HCT116 (cell line): Measurements from ENCODE around the gene ZNF605.

Experiments used
- CTCF ChIP-seq, 3 experiments: fragments of 200-600 bp in 1 of 3; sonication (generic) in 1 of 3; IDR thresholded peaks in 2 of 3; conservative IDR thresholded peaks in 1 of 3; 2 replicates each; pipeline ENCODE4 v1.5.1; 2012 to 2017; ENCODE audit warnings: low read depth in 2 of 3, low read length in 2 of 3, antibody characterized with exemption in 1 of 3, borderline replicate concordance in 1 of 3, control low read depth in 1 of 3, mild to moderate bottlenecking in 1 of 3, mixed read lengths in 1 of 3, mixed run types in 1 of 3, moderate library complexity in 1 of 3; ENCODE audit not compliant: insufficient read depth in 1 of 3
- EZH2 ChIP-seq: fragments of 200-600 bp; sonication (generic); IDR thresholded peaks from 2 replicates; pipeline ENCODE4 v1.6.1; 2017; ENCODE audit warnings: antibody characterized with exemption, mixed run types
- ZBTB33 ChIP-seq: IDR thresholded peaks from 2 replicates; pipeline ENCODE4 v1.6.1; 2011; ENCODE audit warnings: mild to moderate bottlenecking, low read length, moderate library complexity; ENCODE audit not compliant: insufficient replicate concordance; ENCODE audit errors: extremely low read depth
- ZFX ChIP-seq: fragments of 450-650 bp; IDR thresholded peaks from 2 replicates; pipeline ENCODE4 v1.6.1; 2017

GRCh38 chr12:132966676-132967415, 10.7 kb upstream of the ZNF605 start:
- TF ChIP-seq ZBTB33 (no peak), EZH2 (no peak), ZFX (no peak), CTCF (IDR thresholded peaks at IDR 0.05 in 2 of 3, conservative IDR thresholded peaks at IDR 0.05 in 1 of 3; ENCODE audit: borderline replicate concordance in 1 of 3, insufficient read depth in 1 of 3, low read depth in 2 of 3, low read length in 2 of 3) (no peak)
